ENCODE data around the gene ADAMTS2.

The ADAMTS2 gene

DNA sequence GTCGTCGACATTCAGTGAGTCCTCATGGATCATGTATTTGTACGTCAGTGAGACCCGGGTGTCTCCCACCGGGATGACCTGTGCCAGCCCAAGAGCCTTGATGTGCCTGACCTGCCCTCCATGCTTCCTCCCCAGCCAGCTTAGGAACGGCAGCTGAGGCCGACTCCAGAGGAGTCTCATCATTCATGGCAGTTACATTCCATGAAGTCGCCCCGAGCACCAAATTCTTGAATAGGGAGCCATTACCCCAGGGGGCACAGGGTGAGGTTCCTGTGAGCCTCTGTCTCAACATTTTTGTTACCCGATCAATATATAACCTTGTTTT, 217.3 kb downstream of the ADAMTS2 start:
- H3K4me3 ChIP-seq (ENCODE audit: low read length) = no peak overlapping the region
- no CpG with 5 or more reads among the region's 10 CpGs for WGBS (ENCODE audit: extremely low coverage, insufficient coverage, low lambda C conversion rate)
- no peak overlapping the region for H2BK5ac ChIP-seq (ENCODE audit: low read length)
- no peak overlapping the region for H2BK120ac ChIP-seq (ENCODE audit: low read depth, low read length)
- H3K56ac ChIP-seq (ENCODE audit: low read length) = no peak overlapping the region
- no peak for DNase-seq
- no peaks in the 10 kb centered on the region for H3K4me1 ChIP-seq (ENCODE audit: control insufficient read depth, low read depth, low read length)
- H3K79me1 ChIP-seq (ENCODE audit: low read length) = no peaks in the 10 kb centered on the region
- no peak overlapping the region for H4K5ac ChIP-seq (ENCODE audit: low read length)
- no peaks in the 10 kb centered on the region for H3K27me3 ChIP-seq (ENCODE audit: insufficient read depth, low read length, poor library complexity)
- H4K8ac ChIP-seq (ENCODE audit: low read depth, low read length) = no peak overlapping the region
- no peak overlapping the region for H3K18ac ChIP-seq (ENCODE audit: low read length)
- H3K27ac ChIP-seq (ENCODE audit: low read depth, low read length) = no peak overlapping the region
- no peaks in the 10 kb centered on the region for H3K36me3 ChIP-seq (ENCODE audit: control insufficient read depth, insufficient read depth, low read length)
- no peak overlapping the region for H2BK15ac ChIP-seq (replicated peaks; ENCODE audit: low read depth)
- H3K4me2 ChIP-seq (ENCODE audit: low read length) = no peak overlapping the region
- no peaks in the 10 kb centered on the region for H3K79me2 ChIP-seq (ENCODE audit: control insufficient read depth, insufficient read depth, low read length)
- no peak overlapping the region for H3K4ac ChIP-seq (ENCODE audit: low read depth, low read length)
- H3K9ac ChIP-seq (ENCODE audit: low read length) = no peak overlapping the region
- no peak overlapping the region for H2AK5ac ChIP-seq (ENCODE audit: low read length)
- H3K23ac ChIP-seq (ENCODE audit: low read length) = no peak overlapping the region

DNA sequence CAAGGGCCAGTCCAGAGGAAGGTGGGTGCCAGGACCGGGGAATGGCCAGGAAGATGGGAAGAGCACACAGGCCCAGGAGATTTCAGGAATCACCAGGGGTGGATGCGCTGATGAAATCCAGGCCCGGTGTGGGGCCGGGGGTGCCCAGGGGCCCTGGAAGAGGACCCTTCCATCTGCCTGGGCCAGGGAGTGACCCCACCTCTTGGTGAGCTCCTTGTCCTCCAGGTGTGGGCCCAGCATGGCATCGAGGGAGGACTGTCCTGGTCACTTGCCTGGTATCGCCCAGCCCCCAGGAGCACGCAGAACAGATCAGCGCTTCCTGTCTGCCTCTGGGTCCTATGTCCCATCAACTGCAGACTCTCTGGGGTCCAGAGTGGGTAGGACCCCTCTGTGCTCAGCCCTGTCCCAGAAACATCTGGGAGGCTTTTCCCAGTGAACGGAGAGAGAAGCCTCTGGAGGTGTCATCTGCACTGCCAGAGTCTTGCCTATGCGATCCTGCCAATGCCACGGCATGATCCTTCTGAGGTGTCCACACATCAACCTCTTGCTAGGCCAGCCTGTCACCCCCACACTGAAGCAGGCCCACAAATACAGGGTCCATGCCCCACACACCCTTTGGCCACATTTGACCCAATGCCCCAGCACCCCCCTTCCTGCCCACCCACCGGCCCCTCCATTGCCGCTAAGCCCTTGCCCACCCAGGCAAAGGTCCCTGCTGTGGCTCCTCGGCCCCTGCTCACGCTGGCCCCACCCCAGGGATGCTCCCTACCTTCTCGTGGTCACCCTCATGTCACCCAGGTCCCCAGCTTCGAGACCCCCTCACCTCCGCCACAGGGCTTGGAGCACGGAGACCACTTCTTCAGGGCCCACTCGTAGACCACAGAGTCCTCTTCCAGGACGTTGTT, 217.9 kb downstream of the ADAMTS2 start:
- Histone ChIP-seq H2BK5ac (ENCODE audit: low read length) (no peak overlapping the region), H2BK120ac (ENCODE audit: low read depth, low read length) (no peak overlapping the region), H3K36me3 (ENCODE audit: control insufficient read depth, insufficient read depth, low read length) (no peaks in the 10 kb centered on the region), H2AK5ac (ENCODE audit: low read length) (no peak overlapping the region), H3K9ac (ENCODE audit: low read length) (no peak overlapping the region), H3K18ac (ENCODE audit: low read length) (no peak overlapping the region), H3K79me1 (ENCODE audit: low read length) (no peaks in the 10 kb centered on the region), H3K23ac (ENCODE audit: low read length) (no peak overlapping the region), H4K8ac (ENCODE audit: low read depth, low read length) (no peak overlapping the region), H4K5ac (ENCODE audit: low read length) (no peak overlapping the region), H3K79me2 (ENCODE audit: control insufficient read depth, insufficient read depth, low read length) (no peaks in the 10 kb centered on the region), H2BK15ac (replicated peaks; ENCODE audit: low read depth) (no peak overlapping the region), H3K4me3 (ENCODE audit: low read length) (no peak overlapping the region), H3K27ac (ENCODE audit: low read depth, low read length) (no peak overlapping the region), H3K4me1 (ENCODE audit: control insufficient read depth, low read depth, low read length) (no peaks in the 10 kb centered on the region), H3K56ac (ENCODE audit: low read length) (no peak overlapping the region), H3K27me3 (ENCODE audit: insufficient read depth, low read length, poor library complexity) (no peaks in the 10 kb centered on the region), H3K4ac (ENCODE audit: low read depth, low read length) (no peak overlapping the region), H3K4me2 (ENCODE audit: low read length) (no peak overlapping the region)
- whole genome bisulfite sequencing (ENCODE audit: extremely low coverage, insufficient coverage, low lambda C conversion rate) = no CpG with 5 or more reads among the region's 21 CpGs
- DNase-seq = no peak

DNA sequence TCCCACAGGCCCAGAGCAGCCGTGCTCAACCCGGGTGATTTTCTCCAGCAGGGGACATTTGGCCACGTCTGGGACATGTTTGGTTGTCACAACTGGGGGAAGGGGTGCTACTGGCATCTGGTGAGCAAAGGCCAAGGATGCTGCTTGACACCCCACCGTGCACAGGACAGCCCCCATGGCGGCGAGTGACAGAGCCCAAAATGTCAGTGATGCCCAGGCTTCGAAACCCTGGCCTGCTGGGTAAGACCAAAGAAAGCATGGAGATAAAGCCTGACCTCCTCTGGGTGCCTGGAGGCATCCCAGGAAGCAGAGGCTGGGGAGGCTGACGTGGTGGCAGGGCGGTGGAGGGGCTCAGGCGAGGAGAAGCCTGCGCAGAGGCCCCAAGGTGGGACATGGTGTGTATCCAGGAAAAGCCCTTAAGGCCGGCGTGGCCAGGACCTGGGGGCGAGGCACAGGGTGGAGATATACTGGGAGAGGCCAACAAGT, 218.7 kb downstream of the ADAMTS2 start:
- Histone ChIP-seq H3K4me2 (ENCODE audit: low read length) (no peak overlapping the region), H3K9ac (ENCODE audit: low read length) (no peak overlapping the region), H2BK120ac (ENCODE audit: low read depth, low read length) (no peak overlapping the region), H2AK5ac (ENCODE audit: low read length) (no peak overlapping the region), H2BK15ac (replicated peaks; ENCODE audit: low read depth) (no peak overlapping the region), H4K8ac (ENCODE audit: low read depth, low read length) (no peak overlapping the region), H3K23ac (ENCODE audit: low read length) (no peak overlapping the region), H3K27me3 (ENCODE audit: insufficient read depth, low read length, poor library complexity) (no peaks in the 10 kb centered on the region), H3K4me3 (ENCODE audit: low read length) (no peak overlapping the region), H3K4ac (ENCODE audit: low read depth, low read length) (no peak overlapping the region), H3K79me2 (ENCODE audit: control insufficient read depth, insufficient read depth, low read length) (no peaks in the 10 kb centered on the region), H3K4me1 (ENCODE audit: control insufficient read depth, low read depth, low read length) (no peaks in the 10 kb centered on the region), H3K27ac (ENCODE audit: low read depth, low read length) (no peak overlapping the region), H2BK5ac (ENCODE audit: low read length) (no peak overlapping the region), H3K79me1 (ENCODE audit: low read length) (no peaks in the 10 kb centered on the region), H3K36me3 (ENCODE audit: control insufficient read depth, insufficient read depth, low read length) (no peaks in the 10 kb centered on the region), H3K18ac (ENCODE audit: low read length) (no peak overlapping the region), H3K56ac (ENCODE audit: low read length) (no peak overlapping the region), H4K5ac (ENCODE audit: low read length) (no peak overlapping the region)
- no peak for DNase-seq
- WGBS (ENCODE audit: extremely low coverage, insufficient coverage, low lambda C conversion rate) = no CpG with 5 or more reads among the region's 14 CpGs

DNA sequence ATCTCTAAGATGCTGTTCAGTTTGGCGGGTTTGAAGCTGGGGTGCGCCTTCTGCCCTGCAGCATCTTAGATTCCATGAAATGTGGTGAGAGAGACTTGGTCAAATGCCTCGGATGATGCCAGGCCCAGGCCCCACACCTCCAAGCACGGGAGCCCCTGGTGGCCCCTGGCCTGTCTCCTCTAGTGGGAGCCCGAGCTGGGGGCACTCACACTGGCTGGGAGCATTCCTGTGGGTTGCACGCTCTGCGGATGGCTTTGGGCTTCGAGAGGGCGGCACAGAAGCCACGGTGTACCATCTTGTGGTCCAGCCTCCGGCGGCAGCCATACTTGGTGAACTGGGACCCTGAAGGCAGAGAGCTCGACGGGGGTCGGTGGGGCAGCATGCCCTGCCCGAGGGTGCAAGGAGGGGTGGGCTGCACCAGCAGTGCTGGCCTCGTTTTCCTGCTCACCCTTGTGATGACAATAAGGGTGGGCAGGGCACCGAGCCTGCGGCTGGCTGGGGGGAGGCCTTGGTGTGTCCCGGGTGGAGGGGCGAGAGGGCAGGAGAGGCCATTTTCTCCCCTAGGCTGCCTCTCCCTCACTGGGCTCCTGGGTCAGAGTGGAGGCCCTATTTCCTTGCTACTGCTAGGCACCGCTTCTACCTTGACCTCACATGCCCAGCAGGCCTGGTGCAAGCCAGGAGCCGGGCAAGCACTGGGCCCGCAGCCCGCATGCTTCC, 219.3 kb downstream of the ADAMTS2 start:
- no peak overlapping the region for H3K27ac ChIP-seq (ENCODE audit: low read depth, low read length)
- no peak overlapping the region for H2BK120ac ChIP-seq (ENCODE audit: low read depth, low read length)
- no peak overlapping the region for H2BK15ac ChIP-seq (replicated peaks; ENCODE audit: low read depth)
- H3K27me3 ChIP-seq (ENCODE audit: insufficient read depth, low read length, poor library complexity) = no peaks in the 10 kb centered on the region
- no peaks in the 10 kb centered on the region for H3K4me1 ChIP-seq (ENCODE audit: control insufficient read depth, low read depth, low read length)
- no peak overlapping the region for H3K56ac ChIP-seq (ENCODE audit: low read length)
- no peak overlapping the region for H3K23ac ChIP-seq (ENCODE audit: low read length)
- no peak for DNase-seq
- no peak overlapping the region for H3K4me3 ChIP-seq (ENCODE audit: low read length)
- no peak overlapping the region for H4K5ac ChIP-seq (ENCODE audit: low read length)
- H3K79me2 ChIP-seq (ENCODE audit: control insufficient read depth, insufficient read depth, low read length) = no peaks in the 10 kb centered on the region
- H3K4ac ChIP-seq (ENCODE audit: low read depth, low read length) = no peak overlapping the region
- no peak overlapping the region for H3K9ac ChIP-seq (ENCODE audit: low read length)
- H3K18ac ChIP-seq (ENCODE audit: low read length) = no peak overlapping the region
- no peak overlapping the region for H3K4me2 ChIP-seq (ENCODE audit: low read length)
- no CpG with 5 or more reads among the region's 25 CpGs for WGBS (ENCODE audit: extremely low coverage, insufficient coverage, low lambda C conversion rate)
- H4K8ac ChIP-seq (ENCODE audit: low read depth, low read length) = no peak overlapping the region
- no peak overlapping the region for H2AK5ac ChIP-seq (ENCODE audit: low read length)
- H3K79me1 ChIP-seq (ENCODE audit: low read length) = no peaks in the 10 kb centered on the region
- H2BK5ac ChIP-seq (ENCODE audit: low read length) = no peak overlapping the region
- H3K36me3 ChIP-seq (ENCODE audit: control insufficient read depth, insufficient read depth, low read length) = no peaks in the 10 kb centered on the region

DNA sequence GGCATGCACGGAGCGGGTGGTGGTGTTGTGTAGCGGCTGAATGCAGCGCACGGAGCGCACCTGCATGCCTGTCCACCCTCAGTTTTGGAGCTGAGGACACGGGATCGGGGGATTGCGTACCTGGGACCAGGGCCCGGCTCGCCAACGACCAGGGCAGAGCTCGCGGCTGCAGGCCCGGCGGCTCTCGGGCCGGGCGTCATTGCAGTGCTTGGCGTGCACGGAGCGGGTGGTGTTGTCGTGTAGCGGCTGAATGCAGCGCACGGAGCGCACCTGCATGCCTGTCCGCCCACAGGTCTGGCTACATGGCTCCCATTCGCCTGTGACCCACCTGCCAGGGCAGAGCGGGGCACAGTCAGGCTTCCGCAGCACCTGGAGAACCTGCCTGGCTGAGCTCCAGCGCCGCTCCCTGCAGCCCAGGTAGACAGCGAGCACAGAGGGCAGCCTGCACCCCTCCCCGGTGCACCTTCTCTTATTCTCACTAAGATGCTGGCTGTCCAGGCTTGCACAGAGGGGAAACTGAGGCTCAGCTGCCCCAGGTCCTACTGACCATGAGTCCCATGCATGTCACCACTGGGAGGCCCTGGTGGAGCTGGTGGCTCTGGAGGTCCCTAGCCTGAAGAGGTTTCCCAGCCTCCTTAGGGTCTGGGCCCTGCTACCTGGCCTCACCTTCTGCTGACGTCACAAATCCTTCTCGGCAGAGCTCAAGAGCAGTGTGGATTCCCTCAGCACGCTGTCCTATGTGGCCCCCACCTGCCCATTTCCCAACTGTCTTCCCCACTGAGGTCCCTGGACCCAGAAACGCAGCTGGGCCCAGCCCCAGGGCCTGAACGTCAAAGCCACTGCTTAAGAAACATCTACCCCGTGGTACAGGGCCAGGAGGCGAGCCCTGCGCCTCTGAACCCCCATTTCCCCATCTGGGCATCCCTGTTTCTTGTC, 220.1 kb downstream of the ADAMTS2 start:
- WGBS (ENCODE audit: extremely low coverage, insufficient coverage, low lambda C conversion rate) = no CpG with 5 or more reads among the region's 43 CpGs
- H2AK5ac ChIP-seq (ENCODE audit: low read length) = no peak overlapping the region
- no peak overlapping the region for H4K5ac ChIP-seq (ENCODE audit: low read length)
- H3K9ac ChIP-seq (ENCODE audit: low read length) = no peak overlapping the region
- H3K4me3 ChIP-seq (ENCODE audit: low read length) = no peak overlapping the region
- no peaks in the 10 kb centered on the region for H3K27me3 ChIP-seq (ENCODE audit: insufficient read depth, low read length, poor library complexity)
- no peak overlapping the region for H3K23ac ChIP-seq (ENCODE audit: low read length)
- no peak overlapping the region for H3K18ac ChIP-seq (ENCODE audit: low read length)
- no peak overlapping the region for H4K8ac ChIP-seq (ENCODE audit: low read depth, low read length)
- no peak overlapping the region for H2BK120ac ChIP-seq (ENCODE audit: low read depth, low read length)
- no peaks in the 10 kb centered on the region for H3K4me1 ChIP-seq (ENCODE audit: control insufficient read depth, low read depth, low read length)
- H2BK15ac ChIP-seq (replicated peaks; ENCODE audit: low read depth) = no peak overlapping the region
- H3K36me3 ChIP-seq (ENCODE audit: control insufficient read depth, insufficient read depth, low read length) = no peaks in the 10 kb centered on the region
- no peak overlapping the region for H3K56ac ChIP-seq (ENCODE audit: low read length)
- no peak overlapping the region for H2BK5ac ChIP-seq (ENCODE audit: low read length)
- H3K4me2 ChIP-seq (ENCODE audit: low read length) = no peak overlapping the region
- DNase-seq = no peak
- H3K27ac ChIP-seq (ENCODE audit: low read depth, low read length) = no peak overlapping the region
- no peaks in the 10 kb centered on the region for H3K79me2 ChIP-seq (ENCODE audit: control insufficient read depth, insufficient read depth, low read length)
- H3K4ac ChIP-seq (ENCODE audit: low read depth, low read length) = no peak overlapping the region
- no peaks in the 10 kb centered on the region for H3K79me1 ChIP-seq (ENCODE audit: low read length)
